Stimulated activated CD4-positive, alpha-beta T cell treated with anti-CD3 and anti-CD28 coated beads, Interleukin-12 subunit alpha, Interleukin-12 subunit beta, amount 100 ng/mL, for 4 hours (primary cell): ENCODE data around the gene SPX.

ENCODE experiments used
- DNase-seq: peaks from one replicate; pipeline ENCODE4 v3.0.0-alpha.2; 2020

The SPX gene

GRCh38 chr12:21539797-21540196 is 13.7 kb downstream of the SPX start:
- no peak for DNase-seq

GRCh38 chr12:21541773-21542172 is 15.7 kb downstream of the SPX start:
- DNase-seq: no peak

GRCh38 chr12:21542403-21542802 is 16.3 kb downstream of the SPX start:
- DNase-seq: no peak

DNA sequence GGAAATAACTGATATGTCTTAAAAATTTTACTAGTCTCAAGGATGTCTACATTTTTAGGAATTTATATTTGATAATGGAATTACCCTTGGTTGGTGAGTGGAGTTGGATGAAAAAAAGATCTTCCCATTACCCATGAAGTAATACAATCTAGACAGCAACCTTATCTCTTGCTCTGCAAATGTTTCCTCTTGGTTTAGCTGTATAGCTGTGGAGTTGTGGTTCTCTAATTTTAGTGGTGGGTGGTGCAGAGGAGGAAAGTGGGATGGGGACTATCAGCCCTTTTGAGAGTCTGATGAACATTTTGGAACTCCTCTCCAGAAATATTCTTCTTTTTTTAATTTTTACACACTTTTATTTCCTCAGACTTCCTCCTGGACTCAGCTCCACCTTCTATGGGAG is 17.1 kb downstream of the SPX start:
- DNase-seq: no peak

DNA sequence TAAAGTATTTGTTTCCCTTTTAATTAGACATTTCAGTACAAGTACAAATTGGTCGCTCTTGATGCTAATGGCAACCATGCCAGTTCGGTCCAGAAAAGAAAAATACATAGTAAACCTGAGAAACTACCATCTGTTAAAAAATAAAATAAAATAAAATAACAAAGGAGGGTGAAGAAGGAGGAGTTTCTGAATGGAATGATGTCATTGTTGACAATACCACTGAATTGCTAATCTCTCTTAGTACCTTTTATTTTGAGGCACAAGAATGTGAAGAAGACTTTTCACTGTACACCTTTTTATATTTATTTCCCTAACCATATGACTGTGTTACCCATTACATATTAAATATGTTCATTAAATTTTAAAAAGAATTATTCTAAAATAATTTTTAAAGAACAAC is 19.5 kb downstream of the SPX start:
- DNase-seq: no peak

- no peak for DNase-seq
Measured at GRCh38 chr12:21546716-21547115, 20.6 kb downstream of the SPX start.

GRCh38 chr12:21547437-21547836 is 21.3 kb downstream of the SPX start:
- no peak for DNase-seq

- DNase-seq: no peak
Measured at GRCh38 chr12:21551841-21552465, 25.9 kb downstream of the SPX start.

GRCh38 chr12:21552635-21553328 is 26.7 kb downstream of the SPX start:
- DNase-seq: no peak

DNA sequence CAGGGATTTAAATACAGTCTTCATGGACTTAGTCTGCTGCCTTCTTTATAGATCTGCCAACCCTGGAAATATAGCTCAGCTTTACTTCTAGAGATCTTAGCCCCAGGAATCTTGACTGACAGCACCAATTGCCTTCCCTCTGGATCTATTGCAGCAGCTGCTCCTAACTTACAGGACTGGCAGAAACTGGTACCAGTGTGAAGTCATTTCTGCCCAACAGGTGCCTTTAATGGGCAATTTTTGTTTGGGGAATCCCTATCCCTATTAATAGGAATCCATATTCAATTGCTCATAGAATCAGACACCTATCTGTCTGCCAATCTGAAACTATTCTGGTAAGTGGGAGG is 27.2 kb downstream of the SPX start:
- no peak for DNase-seq

- no peak for DNase-seq
Measured at GRCh38 chr12:21558100-21558679, 32.1 kb downstream of the SPX start.

DNA sequence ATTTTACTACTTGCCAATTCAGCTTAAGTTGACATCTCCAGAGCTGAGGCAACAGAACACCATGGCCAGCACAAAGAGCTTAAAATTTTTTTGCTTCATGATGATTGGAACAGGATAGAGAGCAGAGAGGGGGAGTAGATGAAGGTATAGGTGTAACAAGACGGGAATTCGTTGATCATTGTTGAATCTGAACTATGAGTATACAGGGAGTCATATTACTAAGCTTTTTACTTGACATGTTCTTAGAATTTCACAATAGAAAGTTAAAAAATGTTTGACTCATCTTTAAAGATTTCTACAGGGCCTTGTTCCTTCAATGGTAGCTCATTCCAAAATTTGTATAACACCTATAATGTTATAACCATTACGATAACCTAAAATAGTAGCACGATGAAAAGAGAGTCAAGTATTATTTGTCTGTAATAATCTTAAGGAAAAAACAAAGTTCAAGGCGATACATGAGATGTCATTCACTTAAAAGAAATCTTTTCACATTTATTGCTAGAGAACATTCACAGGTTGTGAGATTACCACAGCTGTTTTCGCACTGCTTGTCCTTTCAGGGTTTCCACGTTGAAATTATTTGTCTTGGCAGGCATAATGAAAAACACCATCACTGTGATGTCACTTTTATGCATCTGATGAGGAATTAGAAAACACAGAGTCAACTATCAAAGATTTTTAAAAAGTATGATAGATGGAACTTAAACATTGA is 33.9 kb downstream of the SPX start:
- DNase-seq: no peak

- DNase-seq: no peak
Measured at GRCh38 chr12:21561158-21561557, 35.1 kb downstream of the SPX start.

DNA sequence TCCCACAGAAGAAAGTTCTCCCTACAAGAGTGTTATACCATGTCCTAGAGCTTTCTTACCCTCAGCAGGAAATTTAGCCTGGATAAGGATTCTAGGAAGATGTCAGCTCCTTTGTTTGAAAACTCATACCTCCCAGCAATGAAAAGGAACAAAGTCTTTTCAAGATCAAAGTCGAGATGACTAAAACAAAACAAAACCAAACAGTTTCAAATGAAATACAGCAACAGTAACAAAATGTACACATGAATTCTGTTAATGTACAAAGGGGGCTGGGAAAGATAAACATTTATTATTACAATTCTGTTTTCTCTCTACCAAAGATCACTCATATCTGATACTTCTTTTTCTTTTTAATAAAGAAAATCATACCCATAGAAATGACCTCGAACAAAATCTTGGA is 36.8 kb downstream of the SPX start:
- DNase-seq: no peak

DNA sequence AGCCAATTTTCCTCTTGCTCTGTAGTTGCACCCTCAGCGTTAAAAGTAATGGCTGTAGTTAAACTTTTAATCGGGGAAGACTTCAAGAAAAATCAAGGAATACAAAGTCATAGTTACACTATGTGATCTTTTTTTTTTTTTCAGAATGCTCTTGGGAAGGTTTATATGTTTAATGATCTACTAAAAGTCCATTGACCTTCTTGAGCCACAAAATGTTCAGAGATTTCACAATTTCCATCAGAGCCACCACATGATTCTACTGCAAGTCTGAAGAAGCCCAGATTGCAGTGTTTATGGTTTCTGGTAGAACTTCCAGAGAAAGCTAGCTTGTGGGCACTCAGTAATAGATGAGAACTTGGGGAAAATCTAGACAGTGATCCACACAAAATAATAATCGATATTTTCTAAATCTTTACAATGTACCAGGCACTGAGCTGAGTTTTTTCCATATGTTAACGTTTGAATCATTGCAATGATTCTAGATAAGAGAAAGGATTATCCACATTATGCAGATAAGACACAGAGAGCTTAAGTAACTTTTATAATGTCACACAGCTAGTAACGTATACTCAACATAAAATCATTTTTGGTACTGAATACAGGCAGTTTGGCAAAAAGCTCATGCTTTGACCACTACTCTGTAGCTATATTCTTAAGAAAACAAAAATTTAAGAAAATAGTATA is 40.3 kb downstream of the SPX start:
- no peak for DNase-seq

- DNase-seq: no peak
Measured at GRCh38 chr12:21566907-21567394, 40.9 kb downstream of the SPX start.

DNA sequence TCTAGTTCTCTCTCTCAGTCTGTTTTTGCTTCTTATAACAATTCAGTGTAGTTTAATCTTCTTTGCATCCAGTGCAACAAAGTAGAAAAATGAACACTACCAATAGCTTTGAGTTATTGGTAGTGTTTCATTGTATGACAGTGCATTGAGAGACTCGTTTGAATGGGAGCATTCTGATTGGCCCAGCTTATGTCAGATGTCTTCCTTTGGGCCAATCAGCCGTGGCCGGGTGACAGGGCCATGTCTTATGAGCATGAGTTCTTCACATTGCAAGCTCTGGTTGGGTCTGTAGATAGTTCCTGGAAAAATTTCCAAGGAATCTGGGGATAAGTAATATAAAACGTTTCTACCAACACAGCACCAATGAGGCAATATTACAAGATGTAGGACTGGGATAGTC is 42.0 kb downstream of the SPX start:
- no peak for DNase-seq

- no peak for DNase-seq
Measured at GRCh38 chr12:21571046-21571445, 45.0 kb downstream of the SPX start.

DNA sequence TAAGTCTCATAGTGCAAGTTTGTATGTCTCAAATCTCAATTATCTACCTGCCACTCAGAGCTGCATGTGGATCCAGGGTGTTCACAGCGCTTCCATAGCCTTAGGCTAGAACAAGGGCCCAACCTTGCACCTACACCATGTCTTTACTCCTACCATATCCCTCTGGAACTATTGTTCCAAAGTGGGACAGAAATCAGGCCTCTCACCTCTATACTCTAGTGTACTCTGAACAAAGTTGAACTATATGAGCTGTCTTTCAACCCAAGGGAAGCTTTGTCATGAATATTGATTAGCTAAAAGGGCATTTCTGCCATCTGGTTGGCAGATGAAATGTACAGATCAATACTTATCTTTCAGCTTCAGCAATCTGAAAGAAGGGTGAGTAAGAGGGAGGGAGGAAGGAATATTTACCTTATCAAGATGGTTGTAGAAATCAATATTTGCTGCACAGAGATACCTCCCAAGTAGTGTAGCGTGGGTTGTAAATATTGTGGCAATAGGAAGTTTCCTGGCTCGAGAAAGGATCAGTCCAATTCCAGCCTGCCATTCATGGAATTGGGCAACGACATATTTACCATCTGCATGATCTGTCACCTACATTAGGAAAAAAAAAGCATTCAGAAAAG is 47.8 kb downstream of the SPX start:
- DNase-seq: no peak

DNA sequence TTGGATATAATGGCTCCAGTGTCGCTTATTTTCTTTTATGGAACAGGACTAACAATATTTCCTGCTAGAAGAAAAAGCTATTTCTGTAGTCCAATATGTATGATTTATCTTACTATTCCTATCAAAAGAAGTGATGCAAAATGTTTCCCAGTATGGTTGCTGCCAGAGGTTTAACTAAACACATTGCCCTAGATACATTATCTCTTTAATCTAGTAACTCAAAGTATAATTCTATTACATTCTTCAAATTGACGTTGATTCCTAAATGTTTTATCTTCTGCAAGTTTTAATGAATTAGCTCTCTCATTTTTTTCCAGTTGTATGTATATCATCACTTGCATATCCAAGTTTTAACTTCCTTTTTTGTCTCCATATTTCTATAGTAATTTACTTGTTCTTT is 50.3 kb downstream of the SPX start:
- no peak for DNase-seq

DNA sequence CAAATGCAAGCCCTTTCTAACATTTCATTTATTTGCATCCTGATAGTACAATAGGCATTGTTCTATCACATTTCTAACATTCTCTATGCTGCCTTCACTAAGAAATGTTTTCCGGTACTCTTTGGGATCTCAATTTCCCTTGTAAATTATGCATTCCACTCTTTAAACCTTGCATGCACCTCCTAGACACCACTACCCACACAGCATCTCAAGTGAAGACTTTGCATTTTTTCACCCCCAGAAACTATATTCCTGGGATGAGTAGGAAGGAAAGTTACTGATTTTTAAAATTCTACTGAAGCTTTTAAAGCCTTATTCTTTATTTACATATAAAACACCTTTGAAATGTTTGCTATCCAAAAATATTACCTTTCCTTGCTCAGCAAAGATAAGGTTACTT is 51.4 kb downstream of the SPX start:
- DNase-seq: no peak

DNA sequence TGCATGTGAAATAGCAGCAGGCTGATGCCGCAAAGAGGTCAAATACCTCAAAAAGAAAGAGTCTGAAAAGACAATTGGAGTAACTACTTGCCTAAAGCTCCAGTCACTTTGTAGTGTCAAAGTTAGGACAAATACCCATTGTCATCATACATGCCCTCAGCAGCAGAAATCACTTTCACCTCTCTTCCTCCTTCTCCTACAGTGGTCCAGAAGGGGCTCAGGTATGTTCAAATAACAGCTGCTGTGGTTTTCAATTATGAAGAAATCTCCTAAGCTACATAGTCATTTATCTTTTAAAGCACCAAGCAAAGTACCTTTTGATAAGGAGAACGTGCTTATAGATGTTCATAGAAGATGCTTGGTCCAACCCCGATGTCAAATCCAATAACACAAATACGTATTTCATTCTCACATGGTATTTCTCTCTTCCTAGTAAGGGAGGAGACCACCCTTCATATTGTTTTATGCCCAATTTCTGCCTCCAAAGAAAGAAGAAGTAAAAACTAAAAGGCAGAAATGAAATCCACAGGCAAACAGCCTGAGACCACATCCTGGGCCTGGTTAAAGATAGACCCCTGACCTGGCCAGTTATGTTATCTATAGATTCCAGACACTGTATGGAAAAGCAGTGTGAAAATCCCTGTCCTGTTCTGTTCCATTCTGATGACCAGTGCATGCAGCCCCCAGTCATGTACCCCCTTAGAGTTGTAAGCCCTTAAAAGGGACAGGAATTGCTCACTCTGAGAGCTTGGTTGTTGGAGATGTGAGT is 54.8 kb downstream of the SPX start:
- DNase-seq: no peak
